Activated CD8-positive, alpha-beta T cell treated with anti-CD3 and anti-CD28 coated beads for 36 hours (primary cell): ENCODE results near the gene TBC1D16. TPM values are rescaled to one million over a fixed set of nuclear protein-coding genes. Genes with fewer than 3 reads are reported as not detected.

ENCODE experiments used
- ATAC-seq: fragments of 200-7000 bp; cut with Tn5 transposase; one replicate; pipeline ENCODE4 v1.10.0; 2021; ENCODE audit warnings: mild to moderate bottlenecking, moderate library complexity
- CTCF ChIA-PET: fragments of 350-600 bp; sonication (Branson Sonifier 250); formaldehyde crosslinking; loops from one replicate; lab custom pipeline; 2021; ENCODE audit warnings: antibody characterized with exemption; lab: Charles Lee
- POLR2A ChIA-PET: fragments of 350-600 bp; sonication (Branson Sonifier 250); formaldehyde crosslinking; loops from one replicate; lab custom pipeline; 2021; ENCODE audit warnings: antibody characterized with exemption; lab: Charles Lee
- DNase-seq: peaks from one replicate; pipeline ENCODE4 v3.0.0-alpha.2; 2020
- H3K27ac Mint-ChIP-seq: one replicate; pipeline ENCODE4 v1.8.0; 2021; ENCODE audit warnings: mild to moderate bottlenecking, mixed read lengths
- H3K27me3 Mint-ChIP-seq: one replicate; pipeline ENCODE4 v1.8.0; 2021; ENCODE audit warnings: mixed read lengths
- H3K36me3 Mint-ChIP-seq: one replicate; pipeline ENCODE4 v1.8.0; 2021; ENCODE audit warnings: low read depth, mixed read lengths
- H3K4me1 Mint-ChIP-seq: one replicate; pipeline ENCODE4 v1.8.0; 2021; ENCODE audit warnings: low read depth, mixed read lengths
- H3K4me3 Mint-ChIP-seq: one replicate; pipeline ENCODE4 v1.8.0; 2021; ENCODE audit warnings: mild to moderate bottlenecking, moderate library complexity, mixed read lengths
- H3K9me3 Mint-ChIP-seq: one replicate; pipeline ENCODE4 v1.8.0; 2021; ENCODE audit warnings: mixed read lengths
- intact Hi-C: fragments of 100-400 bp; cut with micrococcal nuclease; formaldehyde crosslinking; loops from one replicate; pipeline ENCODE4 v1.10.0; 2022
- total RNA-seq, 2 experiments: library from RNA; stranded (reverse); gene quantifications; one replicate each; pipeline ENCODE4 v1.2.3, GENCODE V29; 2021
- TF ChIP-seq, protein P1 (sequence below): fragments of 200-600 bp; IDR thresholded peaks from one replicate; pipeline ENCODE4 v1.8.0; 2022; ENCODE audit warnings: antibody characterized with exemption, mild to moderate bottlenecking

TBC1D16 gene
- total RNA-seq, 2 experiments from 2014 or later = 9.6 to 12.0 TPM

DNA sequence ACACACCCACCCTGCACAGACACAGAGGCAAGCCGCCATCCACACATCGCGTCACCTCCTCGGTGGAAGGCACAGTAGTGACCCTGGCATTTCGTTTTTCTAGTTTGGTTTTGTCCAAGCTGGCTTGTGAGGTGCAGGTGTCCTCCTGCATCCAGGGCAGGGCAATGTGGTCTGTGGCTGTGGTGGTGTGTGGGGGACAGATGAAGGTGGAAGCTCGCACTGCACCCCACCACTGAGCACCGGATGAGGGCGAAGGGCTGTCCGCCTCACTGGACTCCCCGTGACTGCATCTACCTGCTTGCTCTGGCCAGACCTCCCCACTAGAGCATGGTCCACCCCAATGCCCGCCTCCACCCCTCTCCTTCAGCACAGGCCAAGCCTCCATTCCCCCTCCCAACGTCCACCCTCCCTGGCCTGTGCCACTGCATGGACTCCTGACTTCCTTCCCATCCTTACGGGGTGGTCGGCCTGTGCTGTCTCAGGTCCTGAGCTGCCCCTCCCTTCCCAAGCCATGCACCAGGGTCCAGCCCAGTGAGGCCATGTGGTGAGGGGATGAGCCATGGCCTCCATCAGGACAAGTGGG lies 117.7 kb downstream of the TBC1D16 start:
- DNase-seq (no peak), ATAC-seq (no peak)
- no peaks in the 10 kb centered on the region for H3K4me1 Mint-ChIP-seq
- H3K9me3 Mint-ChIP-seq = no peaks in the 10 kb centered on the region
- H3K36me3 Mint-ChIP-seq = no peaks in the 10 kb centered on the region
- peaks cover 1% of the 10 kb centered on the region for H3K27me3 Mint-ChIP-seq
- intact Hi-C loops = no loop called here
- H3K27ac Mint-ChIP-seq = no peak overlapping the region
- ChIA-PET POLR2A (no interaction called here), CTCF (no interaction called here)
- TF ChIP-seq, protein P1, sequence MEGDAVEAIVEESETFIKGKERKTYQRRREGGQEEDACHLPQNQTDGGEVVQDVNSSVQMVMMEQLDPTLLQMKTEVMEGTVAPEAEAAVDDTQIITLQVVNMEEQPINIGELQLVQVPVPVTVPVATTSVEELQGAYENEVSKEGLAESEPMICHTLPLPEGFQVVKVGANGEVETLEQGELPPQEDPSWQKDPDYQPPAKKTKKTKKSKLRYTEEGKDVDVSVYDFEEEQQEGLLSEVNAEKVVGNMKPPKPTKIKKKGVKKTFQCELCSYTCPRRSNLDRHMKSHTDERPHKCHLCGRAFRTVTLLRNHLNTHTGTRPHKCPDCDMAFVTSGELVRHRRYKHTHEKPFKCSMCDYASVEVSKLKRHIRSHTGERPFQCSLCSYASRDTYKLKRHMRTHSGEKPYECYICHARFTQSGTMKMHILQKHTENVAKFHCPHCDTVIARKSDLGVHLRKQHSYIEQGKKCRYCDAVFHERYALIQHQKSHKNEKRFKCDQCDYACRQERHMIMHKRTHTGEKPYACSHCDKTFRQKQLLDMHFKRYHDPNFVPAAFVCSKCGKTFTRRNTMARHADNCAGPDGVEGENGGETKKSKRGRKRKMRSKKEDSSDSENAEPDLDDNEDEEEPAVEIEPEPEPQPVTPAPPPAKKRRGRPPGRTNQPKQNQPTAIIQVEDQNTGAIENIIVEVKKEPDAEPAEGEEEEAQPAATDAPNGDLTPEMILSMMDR = no peak
- no peak overlapping the region for H3K4me3 Mint-ChIP-seq

DNA sequence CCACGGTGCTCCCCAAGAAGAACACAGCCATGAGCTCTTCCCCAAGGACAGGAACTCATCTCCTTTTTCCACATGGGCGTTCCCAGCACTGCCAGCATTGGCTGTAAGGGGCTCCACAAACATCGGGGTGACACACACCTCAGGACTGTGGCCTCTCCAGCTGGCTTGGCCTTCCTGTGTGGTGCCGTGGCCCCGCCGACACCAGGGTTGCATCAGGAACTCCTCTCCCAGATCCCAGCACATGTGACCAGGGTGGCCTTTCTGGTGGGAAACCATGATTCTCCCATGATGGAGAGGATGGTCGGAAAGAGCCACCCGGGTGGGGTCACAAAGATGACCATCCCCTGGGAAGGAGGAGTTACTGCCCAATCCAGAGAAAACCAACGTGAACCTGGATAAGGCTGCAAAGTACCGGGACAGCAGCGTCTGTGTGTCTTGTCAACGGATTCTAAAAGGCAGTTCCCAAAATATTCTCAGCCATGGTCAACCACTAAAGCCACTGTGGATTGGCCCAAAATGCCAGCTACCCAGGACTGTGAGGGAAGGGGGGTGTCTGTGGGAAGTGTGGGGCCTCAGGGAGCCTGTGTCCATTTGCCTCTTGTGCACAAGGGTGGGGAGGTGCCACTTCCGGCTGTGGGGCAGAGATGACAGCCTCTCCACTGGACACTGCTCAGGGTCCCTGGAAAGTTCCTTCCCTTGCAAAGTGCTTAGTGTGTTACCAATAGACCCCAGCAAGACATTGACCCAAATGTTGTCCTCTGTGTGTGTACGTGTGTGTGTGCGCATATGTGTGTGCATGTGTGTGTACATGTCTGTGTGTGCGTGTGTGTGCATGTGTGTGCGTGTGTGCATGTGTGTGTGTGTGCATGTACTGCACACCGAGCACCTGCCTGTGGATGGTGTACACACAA lies 118.4 kb downstream of the TBC1D16 start:
- ATAC-seq (no peak), DNase-seq (no peak)
- Mint-ChIP-seq H3K4me1 (no peaks in the 10 kb centered on the region), H3K36me3 (no peaks in the 10 kb centered on the region), H3K27ac (no peak overlapping the region), H3K27me3 (peaks cover 1% of the 10 kb centered on the region), H3K4me3 (no peak overlapping the region), H3K9me3 (no peaks in the 10 kb centered on the region)
- ChIA-PET CTCF (interaction anchor here (0.8 to 1.9 kb wide), 6 partner anchors 9 to 128 kb away, joined by 3 to 6 read pairs (median 4); no protein-coding TSS in a partner anchor), POLR2A (no interaction called here)
- TF ChIP-seq, protein P1 = no peak
- intact Hi-C loops = no loop called here

DNA sequence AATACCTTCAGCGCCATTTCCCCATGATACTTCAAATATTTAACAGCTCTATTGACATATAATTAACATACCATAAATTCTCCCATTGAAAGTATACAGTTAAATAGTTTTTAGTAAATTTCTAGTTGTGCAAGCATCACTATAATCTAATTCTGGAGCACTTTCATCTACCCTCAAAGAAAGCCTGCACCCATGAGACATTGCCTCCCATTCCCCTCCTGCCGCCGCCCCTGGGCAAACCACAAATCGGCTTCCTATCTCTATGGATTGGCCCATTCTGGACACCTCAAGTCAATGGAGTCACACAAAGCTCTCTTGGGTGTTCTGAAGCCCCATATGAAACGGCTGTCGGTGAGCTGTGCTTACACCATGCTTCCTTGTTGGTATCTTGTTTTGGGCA lies 119.2 kb downstream of the TBC1D16 start:
- ChIA-PET POLR2A (no interaction called here), CTCF (interaction anchor here (0.6 to 1.9 kb wide), 9 partner anchors 10 to 142 kb away, joined by 3 to 6 read pairs (median 3); no protein-coding TSS in a partner anchor)
- H3K4me1 Mint-ChIP-seq = no peaks in the 10 kb centered on the region
- H3K4me3 Mint-ChIP-seq = no peak overlapping the region
- no peak overlapping the region for H3K27ac Mint-ChIP-seq
- intact Hi-C loops = no loop called here
- ATAC-seq (no peak), DNase-seq (no peak)
- H3K36me3 Mint-ChIP-seq = no peaks in the 10 kb centered on the region
- peaks cover 1% of the 10 kb centered on the region for H3K27me3 Mint-ChIP-seq
- TF ChIP-seq, protein P1 = no peak
- H3K9me3 Mint-ChIP-seq = no peaks in the 10 kb centered on the region

DNA sequence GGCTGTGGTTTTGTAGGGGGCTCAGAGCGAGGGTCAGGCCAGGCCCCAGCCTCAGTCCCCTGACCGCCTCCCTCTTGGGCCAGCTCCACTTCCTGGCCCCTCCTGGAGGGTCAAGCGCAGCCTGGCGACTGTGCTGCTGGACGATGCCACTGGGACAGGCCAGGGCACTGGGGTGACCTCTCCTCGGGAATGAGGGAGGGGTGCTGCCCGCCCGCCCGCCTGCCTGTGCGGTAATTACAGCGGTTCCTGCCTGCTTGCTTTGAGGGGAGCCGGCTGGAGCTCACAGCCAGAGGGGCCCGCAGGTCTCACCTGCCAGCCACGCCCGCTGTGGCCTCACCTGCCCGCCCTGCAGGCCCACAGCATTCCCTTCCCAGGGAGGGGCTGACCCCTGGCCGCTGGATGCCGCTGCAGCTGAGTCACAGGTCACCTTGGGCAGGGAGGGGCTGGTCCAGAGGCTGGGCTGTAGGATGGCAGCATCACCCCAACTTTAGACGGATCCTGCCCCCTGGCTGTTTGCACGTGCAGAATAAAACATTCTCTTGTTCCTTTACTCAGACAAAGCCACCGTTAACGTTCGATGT lies 119.7 kb downstream of the TBC1D16 start:
- ChIA-PET CTCF (interaction anchor here (0.6 to 1.9 kb wide), 12 partner anchors 11 to 142 kb away, joined by 3 to 6 read pairs (median 4); no protein-coding TSS in a partner anchor), POLR2A (no interaction called here)
- DNase-seq (peak; percentile 44), ATAC-seq (peak; percentile 56)
- H3K27ac Mint-ChIP-seq = no peak overlapping the region
- TF ChIP-seq, protein P1 = no peak
- H3K36me3 Mint-ChIP-seq = no peaks in the 10 kb centered on the region
- no peak overlapping the region for H3K4me3 Mint-ChIP-seq
- H3K27me3 Mint-ChIP-seq = peaks cover 1% of the 10 kb centered on the region
- no peaks in the 10 kb centered on the region for H3K4me1 Mint-ChIP-seq
- no peaks in the 10 kb centered on the region for H3K9me3 Mint-ChIP-seq
- intact Hi-C loops = no loop called here
